Amygdala (tissue), 56 donors: Measurements from ENCODE around the gene EPN3.

ENCODE experiments used
- DNase-seq, 56 donors: peaks; one replicate each; lab custom pipeline; 2025; lab: John Stamatoyannopoulos, UW

EPN3 gene

DNA sequence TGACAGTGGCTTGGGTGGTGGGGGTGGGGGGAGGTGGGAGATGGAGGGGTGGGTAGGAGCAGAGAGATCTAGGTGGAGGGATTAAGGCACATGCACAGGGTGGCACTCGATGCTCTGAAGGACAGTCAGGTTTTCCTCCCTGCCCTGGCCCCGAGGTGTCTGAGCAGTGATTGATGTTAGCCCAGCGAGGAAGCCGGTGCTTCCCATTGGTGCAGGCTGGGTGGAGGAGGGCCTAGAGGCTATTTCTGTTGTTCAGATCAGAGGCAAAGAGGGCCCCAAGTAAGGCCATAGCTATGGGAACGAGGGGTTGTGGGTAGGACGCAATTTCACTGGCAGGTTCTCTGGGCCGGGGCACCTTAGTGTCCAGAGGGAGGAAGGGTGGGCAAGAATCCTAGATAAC is 51.1 kb downstream of the EPN3 start:
- DNase-seq = no peak

GRCh38 chr17:50584116-50584515 is 51.6 kb downstream of the EPN3 start:
- no peak for DNase-seq

GRCh38 chr17:50584749-50585148 is 52.2 kb downstream of the EPN3 start:
- no peak for DNase-seq

DNA sequence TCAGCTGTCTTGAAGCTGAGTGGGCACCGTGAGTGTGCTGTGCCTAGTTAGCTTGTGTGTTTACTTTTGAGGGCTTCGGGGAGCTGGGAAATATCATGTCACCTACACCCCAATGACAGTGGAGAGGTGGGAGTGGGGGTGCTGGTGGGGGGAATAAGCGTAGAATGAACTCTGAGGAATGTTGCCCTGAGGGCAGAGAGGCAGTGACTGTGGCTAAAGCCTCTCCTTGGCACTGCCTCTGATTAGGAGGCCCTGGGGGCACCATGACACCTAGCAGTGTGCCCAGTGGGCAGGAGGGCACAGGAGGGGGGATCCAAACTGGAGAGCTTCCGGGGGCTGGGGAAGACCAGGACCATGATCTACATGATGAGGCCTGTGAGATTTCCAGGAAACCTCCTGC is 52.8 kb downstream of the EPN3 start:
- no peak for DNase-seq

DNA sequence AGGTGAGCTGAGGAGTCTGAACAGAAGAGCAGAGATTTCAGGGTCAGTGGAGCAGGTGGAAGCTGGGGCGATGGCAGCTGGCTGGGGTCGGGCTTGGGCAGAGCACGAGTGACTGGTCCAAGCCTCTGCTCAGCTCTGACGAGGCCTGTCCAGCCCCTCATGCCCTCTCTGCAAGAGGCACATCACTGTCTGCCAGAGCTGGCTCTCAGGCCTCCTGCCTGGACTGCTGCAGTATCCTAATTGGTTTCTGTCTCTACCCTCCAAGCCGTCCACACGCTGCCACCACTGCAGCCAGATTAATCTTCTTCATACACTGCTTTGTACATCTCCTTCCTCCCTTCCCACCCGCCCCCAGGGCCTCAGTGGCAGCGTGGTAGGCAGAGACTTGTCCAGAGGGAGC is 53.4 kb downstream of the EPN3 start:
- DNase-seq = no peak

- no peak for DNase-seq
These were observed 54.1 kb downstream of the EPN3 start for GRCh38 chr17:50586421-50587247.

DNA sequence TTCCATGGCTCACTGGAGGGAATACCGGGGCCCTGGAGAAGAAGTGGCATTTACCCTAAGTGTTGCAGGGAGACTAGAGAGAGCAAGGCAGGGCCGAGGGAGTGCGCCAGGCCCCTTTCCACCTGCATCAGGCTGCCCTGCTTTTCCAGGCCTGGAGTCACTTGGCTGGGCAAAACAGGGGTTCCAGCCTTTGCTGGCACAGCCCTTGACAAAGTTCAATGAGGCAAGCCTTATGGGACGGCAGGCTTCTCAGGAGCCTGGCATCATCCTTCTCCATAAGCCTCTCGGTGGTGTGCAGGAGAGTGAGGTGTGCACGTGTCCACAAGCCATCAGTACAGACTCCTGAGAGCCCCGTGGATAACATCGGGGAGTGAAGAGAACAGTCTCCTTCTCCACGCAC is 55.0 kb downstream of the EPN3 start:
- no peak for DNase-seq

- peak in 1 of 56 donors; percentile 21 for DNase-seq
These were observed 56.0 kb downstream of the EPN3 start for GRCh38 chr17:50588391-50589049.

GRCh38 chr17:50589095-50589705 is 56.7 kb downstream of the EPN3 start:
- DNase-seq = no peak

GRCh38 chr17:50590946-50591737 is 58.6 kb downstream of the EPN3 start:
- no peak for DNase-seq

DNA sequence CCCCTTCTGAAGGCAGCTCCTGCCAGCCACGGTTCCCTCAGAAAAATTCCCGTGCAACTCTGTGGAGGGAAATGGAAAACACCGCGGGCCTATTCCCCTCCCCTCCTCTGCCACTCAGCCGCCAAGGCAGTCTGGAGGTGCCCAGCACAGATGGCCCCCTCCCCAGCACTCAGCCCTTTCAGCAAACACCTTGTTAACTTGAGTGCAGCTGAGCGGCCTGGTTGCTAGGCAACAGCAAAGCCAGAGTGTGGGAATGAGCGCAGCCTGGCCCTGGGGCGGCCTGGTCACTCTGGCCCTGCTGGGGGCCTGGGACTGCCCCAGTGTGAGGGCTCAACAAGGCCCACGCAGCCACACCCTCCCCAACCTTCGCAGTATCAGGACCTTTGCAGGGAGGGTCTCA is 60.8 kb downstream of the EPN3 start:
- peak in 1 of 56 donors; percentile 8 for DNase-seq
